Bronchial epithelial cell (primary cell): ENCODE measurements around the gene SPTLC3. TPM values are rescaled to one million over a fixed set of nuclear protein-coding genes. Genes with fewer than 3 reads are reported as not detected.

Experiments
- DNase-seq: peaks from one replicate; pipeline ENCODE4 v3.0.0-alpha.2; 2010; ENCODE audit warnings: low read depth
- FAIRE-seq: peaks from 2 replicates; lab custom pipeline; 2011; peaks lifted over from hg19 to GRCh38; lab: Jason Lieb, UNC
- H3K27me3 ChIP-seq: 2 replicates; pipeline ENCODE4 v1.5.1; 2011; ENCODE audit warnings: low read length; ENCODE audit not compliant: control insufficient read depth, insufficient read depth
- H3K36me3 ChIP-seq: 2 replicates; pipeline ENCODE4 v1.5.1; 2011; ENCODE audit warnings: low read length; ENCODE audit not compliant: control insufficient read depth, insufficient read depth
- H3K4me3 ChIP-seq: 2 replicates; pipeline ENCODE4 v1.5.1; 2011; ENCODE audit warnings: mild to moderate bottlenecking, low read depth, low read length, control low read depth
- total RNA-seq: library from RNA; depleted of rRNA; stranded (reverse); fragments of >200 nt; gene quantifications from 2 replicates; pipeline ENCODE4 v1.2.1, GENCODE V29; 2014
- TF ChIP-seq, protein P1 (sequence below): IDR thresholded peaks from 2 replicates; pipeline ENCODE4 v1.5.1; 2011; ENCODE audit warnings: mild to moderate bottlenecking, moderate library complexity, low read length, control low read depth, inconsistent platforms; ENCODE audit not compliant: insufficient read depth, severe bottlenecking

The SPTLC3 gene
- total RNA-seq, 1 donor from 2014 or later, result 2.4 TPM

DNA sequence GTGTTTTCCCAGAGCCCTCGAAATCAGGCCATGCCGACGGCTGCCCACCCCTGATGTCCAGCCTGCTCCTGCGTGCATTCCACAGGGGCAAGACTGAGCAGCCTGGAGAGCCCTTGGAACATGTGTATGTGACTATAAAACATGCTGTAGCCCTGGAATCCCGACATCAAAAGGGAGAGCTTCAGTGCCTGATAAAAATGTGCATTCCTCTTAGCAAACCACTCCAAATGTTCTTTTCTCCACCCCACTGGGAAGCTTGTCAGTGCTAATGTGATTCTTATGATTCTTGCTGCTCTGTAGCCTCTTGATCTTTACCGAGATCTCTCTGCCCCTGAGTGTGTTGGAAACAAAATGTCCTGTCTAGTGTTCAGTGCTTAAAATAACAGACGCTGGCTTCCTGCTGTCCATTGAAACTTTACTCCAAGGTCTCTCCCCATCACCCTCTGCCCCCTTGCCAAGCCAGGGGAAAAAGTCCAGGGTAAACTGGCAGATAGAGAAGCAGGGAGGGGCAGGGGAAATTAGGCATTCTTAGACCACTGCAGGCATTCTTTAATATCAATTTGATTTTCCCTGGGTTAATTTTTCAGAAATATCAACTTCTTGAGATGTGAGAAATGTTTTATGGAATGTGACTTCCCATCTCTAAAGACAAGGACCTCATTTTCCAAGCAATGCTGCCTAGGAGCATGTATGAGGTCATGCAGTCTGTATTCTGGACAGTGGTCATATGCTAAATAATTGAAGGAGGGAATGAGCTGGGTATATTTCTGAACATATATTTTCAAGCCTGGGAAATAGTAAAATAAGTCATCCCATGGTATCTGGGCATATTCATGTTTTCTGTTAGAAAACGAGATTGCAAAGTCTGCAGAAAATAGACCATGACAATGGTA lies 138.5 kb downstream of the SPTLC3 start:
- H3K36me3 ChIP-seq, result no peaks in the 10 kb centered on the region
- TF ChIP-seq, protein P1, sequence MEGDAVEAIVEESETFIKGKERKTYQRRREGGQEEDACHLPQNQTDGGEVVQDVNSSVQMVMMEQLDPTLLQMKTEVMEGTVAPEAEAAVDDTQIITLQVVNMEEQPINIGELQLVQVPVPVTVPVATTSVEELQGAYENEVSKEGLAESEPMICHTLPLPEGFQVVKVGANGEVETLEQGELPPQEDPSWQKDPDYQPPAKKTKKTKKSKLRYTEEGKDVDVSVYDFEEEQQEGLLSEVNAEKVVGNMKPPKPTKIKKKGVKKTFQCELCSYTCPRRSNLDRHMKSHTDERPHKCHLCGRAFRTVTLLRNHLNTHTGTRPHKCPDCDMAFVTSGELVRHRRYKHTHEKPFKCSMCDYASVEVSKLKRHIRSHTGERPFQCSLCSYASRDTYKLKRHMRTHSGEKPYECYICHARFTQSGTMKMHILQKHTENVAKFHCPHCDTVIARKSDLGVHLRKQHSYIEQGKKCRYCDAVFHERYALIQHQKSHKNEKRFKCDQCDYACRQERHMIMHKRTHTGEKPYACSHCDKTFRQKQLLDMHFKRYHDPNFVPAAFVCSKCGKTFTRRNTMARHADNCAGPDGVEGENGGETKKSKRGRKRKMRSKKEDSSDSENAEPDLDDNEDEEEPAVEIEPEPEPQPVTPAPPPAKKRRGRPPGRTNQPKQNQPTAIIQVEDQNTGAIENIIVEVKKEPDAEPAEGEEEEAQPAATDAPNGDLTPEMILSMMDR, result no peak
- no peaks in the 10 kb centered on the region for H3K27me3 ChIP-seq
- DNase-seq, result no peak
- FAIRE-seq, result no peak
- no peak overlapping the region for H3K4me3 ChIP-seq

- no peak for DNase-seq
Observed at GRCh38 chr20:13147971-13148370, 139.2 kb downstream of the SPTLC3 start.

DNA sequence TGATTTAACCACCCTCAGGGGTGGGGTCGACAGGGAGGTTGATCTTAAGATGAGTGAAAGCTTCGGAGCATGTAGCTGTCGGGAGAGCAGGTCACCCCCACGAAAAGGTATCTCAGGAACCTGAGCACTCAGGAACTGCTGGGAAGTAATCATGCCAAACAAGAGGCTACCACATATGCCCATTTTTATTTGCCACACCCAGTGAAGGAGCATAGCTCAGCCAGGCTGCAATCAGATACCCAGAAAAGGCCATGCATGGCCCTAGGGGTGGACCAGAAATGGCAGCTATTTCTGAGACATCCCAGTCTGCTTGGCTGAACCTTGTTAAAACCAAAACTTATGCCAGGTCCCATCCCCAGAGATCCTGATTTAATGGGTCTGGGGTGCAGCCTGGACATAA lies 139.6 kb downstream of the SPTLC3 start:
- TF ChIP-seq, protein P1, result no peak
- FAIRE-seq (peak; percentile 72), DNase-seq (no peak)
- Histone ChIP-seq H3K4me3 (no peak overlapping the region), H3K36me3 (no peaks in the 10 kb centered on the region), H3K27me3 (no peaks in the 10 kb centered on the region)

More at GRCh38 chr20:13147971-13148370, 139.2 kb downstream of the SPTLC3 start:
- H3K36me3 ChIP-seq, result no peaks in the 10 kb centered on the region
- H3K27me3 ChIP-seq, result no peaks in the 10 kb centered on the region
- H3K4me3 ChIP-seq, result no peak overlapping the region
- no peak for FAIRE-seq
- TF ChIP-seq, protein P1, result no peak

GRCh38 chr20:13148961-13149360 lies 140.2 kb downstream of the SPTLC3 start:
- DNase-seq, result no peak
- H3K36me3 ChIP-seq, result no peaks in the 10 kb centered on the region
- TF ChIP-seq, protein P1, result no peak
- no peak for FAIRE-seq
- no peak overlapping the region for H3K4me3 ChIP-seq
- no peaks in the 10 kb centered on the region for H3K27me3 ChIP-seq

DNA sequence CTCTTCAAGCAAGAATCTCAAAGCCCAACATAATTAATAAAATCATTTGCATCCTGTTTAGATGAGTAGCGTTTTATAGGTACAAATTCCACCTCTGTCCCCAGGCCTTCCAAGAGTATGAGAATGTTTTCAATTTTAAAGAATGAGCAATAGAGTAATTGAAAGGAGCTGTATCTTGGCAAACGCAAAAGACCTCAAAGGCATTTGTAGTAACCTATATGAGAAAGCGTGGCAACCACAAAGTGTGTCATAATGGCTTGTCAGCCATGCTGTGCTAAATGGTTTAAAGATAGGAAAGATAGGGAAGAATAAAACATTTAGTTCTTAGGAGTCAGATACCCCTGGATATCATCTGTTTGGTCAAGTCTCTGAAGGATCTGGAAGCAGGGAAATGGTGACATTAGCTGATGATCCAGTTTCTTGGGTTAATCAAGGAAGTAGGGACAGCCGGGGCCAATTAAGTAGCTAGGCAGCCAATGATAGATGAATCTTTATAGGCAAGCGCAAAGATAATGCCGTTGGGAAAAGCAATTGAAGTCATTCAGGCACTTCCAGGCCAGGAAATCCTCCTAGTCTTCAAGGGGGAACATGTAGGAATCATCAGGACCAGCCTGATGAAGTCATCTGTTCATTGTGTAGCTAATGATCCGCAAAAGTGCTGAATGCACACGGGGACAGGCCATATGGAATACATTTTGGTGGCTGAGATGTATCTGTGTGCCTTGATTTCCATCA lies 140.8 kb downstream of the SPTLC3 start:
- DNase-seq (no peak), FAIRE-seq (no peak)
- TF ChIP-seq, protein P1, result no peak
- Histone ChIP-seq H3K27me3 (no peaks in the 10 kb centered on the region), H3K36me3 (no peaks in the 10 kb centered on the region), H3K4me3 (no peak overlapping the region)
